GM19463 (cell line): ENCODE data around the gene CCDC177.

ENCODE experiments used
- ATAC-seq: cut with Tn5 transposase; IDR thresholded peaks from one replicate; pipeline ENCODE4 v1.9.1; 2021; ENCODE audit warnings: mild to moderate bottlenecking, moderate library complexity; ENCODE audit not compliant: unreplicated experiment

CCDC177 gene

GRCh38 chr14:69570836-69571330, 3.8 kb downstream of the CCDC177 start:
- no peak for ATAC-seq

GRCh38 chr14:69569859-69570258, 4.8 kb downstream of the CCDC177 start:
- no peak for ATAC-seq

GRCh38 chr14:69567563-69567962, 7.1 kb downstream of the CCDC177 start:
- no peak for ATAC-seq

- no peak for ATAC-seq
Observed at GRCh38 chr14:69561893-69562292, 12.8 kb downstream of the CCDC177 start.

- ATAC-seq = no peak
Observed at GRCh38 chr14:69560826-69561225, 13.8 kb downstream of the CCDC177 start.

- no peak for ATAC-seq
Observed at GRCh38 chr14:69559581-69560011, 15.1 kb downstream of the CCDC177 start.

GRCh38 chr14:69558774-69559173, 15.9 kb downstream of the CCDC177 start:
- ATAC-seq = no peak

- ATAC-seq = no peak
Observed at GRCh38 chr14:69554500-69554899, 20.2 kb downstream of the CCDC177 start.

- ATAC-seq = no peak
Observed at GRCh38 chr14:69553252-69553651, 21.4 kb downstream of the CCDC177 start.

- ATAC-seq = no peak
Observed at GRCh38 chr14:69551511-69551910, 23.2 kb downstream of the CCDC177 start.

GRCh38 chr14:69548566-69548965, 26.1 kb downstream of the CCDC177 start:
- no peak for ATAC-seq

- ATAC-seq = no peak
Observed at GRCh38 chr14:69547701-69548348, 26.8 kb downstream of the CCDC177 start.

GRCh38 chr14:69543341-69544115, 31.1 kb downstream of the CCDC177 start:
- ATAC-seq = peak; percentile 48

GRCh38 chr14:69542311-69542710, 32.4 kb downstream of the CCDC177 start:
- ATAC-seq = no peak

GRCh38 chr14:69540654-69541335, 33.9 kb downstream of the CCDC177 start:
- no peak for ATAC-seq

GRCh38 chr14:69539631-69540410, 34.9 kb downstream of the CCDC177 start:
- no peak for ATAC-seq

- ATAC-seq = no peak
Observed at GRCh38 chr14:69538766-69539165, 35.9 kb downstream of the CCDC177 start.

- no peak for ATAC-seq
Observed at GRCh38 chr14:69537900-69538299, 36.8 kb downstream of the CCDC177 start.

- no peak for ATAC-seq
Observed at GRCh38 chr14:69536971-69537370, 37.7 kb downstream of the CCDC177 start.

- ATAC-seq = no peak
Observed at GRCh38 chr14:69535230-69535848, 39.3 kb downstream of the CCDC177 start.
